ENCODE results near the gene PACRGL.
"Not testable (repeated sequence)": the region's sequence is repeated elsewhere in the genome, so short reads cannot be mapped to it uniquely, and the experiment has no call there.

PACRGL gene

GRCh38 chr4:20724915-20725314, 24.7 kb downstream of the PACRGL start:
- no peak for DNase-seq

DNA sequence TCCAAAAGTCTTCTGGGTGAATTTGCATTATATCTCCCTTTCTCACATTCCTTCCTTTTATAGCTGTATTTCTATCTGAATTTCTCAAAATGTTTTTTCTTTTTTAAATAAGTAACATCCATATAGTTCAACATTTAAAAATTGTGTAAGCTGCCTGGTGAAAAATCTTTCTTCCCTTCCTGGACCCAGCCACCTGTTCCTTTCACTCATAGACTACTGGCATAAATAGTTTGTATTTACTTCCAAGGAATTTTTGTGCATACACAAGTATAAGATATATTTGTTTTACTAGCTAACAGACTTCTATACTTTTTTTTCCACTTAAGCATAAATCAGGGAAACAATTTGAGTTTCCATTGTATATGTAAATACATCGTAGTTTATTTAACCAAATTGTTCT, 35.7 kb downstream of the PACRGL start:
- no peak for DNase-seq

- DNase-seq = not testable (repeated sequence)
These were observed 45.7 kb downstream of the PACRGL start for GRCh38 chr4:20746000-20746399.

GRCh38 chr4:20752641-20753040, 52.4 kb downstream of the PACRGL start:
- no peak for DNase-seq

DNA sequence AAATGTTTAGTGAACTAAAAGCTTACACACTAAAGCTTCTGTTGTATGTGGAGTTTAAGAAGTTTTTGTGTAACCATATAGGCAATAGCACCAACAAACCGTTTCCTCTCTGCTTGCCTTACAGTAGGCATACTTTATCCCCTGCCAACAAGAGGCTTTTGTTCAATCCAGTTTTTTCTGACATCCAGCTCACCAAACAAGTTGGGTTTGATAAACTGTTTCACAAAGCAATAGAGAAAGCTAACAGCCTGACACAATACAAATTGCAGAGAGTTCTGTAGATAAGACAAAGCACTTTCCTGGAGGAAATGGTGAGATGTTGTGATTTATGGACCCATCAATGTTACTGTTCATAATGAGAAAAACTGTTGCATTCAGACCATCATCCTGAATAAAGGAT, 53.8 kb downstream of the PACRGL start:
- no peak for DNase-seq

DNA sequence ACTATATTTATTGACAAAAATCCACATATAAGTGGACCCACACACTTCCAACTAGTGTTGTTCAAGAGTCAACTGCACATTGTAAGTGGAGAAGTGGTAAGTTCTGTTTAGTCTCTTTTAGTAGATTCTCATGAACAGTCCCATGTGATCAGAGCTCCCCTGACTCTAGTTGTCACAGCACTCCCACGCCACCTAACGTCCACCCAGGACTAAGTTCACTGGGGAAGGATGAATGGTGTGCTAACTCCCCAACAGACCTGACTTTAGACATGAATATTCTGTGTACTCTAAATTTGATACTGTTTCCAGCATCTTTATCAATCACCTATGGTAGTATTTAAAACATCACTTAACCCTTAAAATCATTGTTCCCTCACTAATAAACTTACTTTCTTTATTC, 59.8 kb downstream of the PACRGL start:
- no peak for DNase-seq

GRCh38 chr4:20761382-20761781, 61.1 kb downstream of the PACRGL start:
- no peak for DNase-seq

DNA sequence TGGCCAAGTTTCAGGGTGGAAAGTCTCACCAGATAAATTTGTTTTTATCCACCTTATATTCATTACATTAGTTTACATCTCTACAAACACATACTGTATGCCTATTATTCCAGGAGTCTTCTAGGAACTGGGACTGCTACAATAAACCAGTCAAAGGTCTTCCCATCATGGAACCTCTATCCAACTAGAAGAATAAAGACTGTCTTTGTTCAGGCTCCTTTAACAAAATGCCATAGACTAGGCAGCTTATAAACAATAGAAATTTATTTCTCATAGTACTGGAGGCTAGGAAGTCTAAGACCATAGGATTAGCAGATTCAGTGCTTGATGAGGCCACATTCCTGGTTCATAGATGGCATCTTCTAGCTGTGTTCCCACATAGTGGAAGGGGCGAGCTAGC, 61.6 kb downstream of the PACRGL start:
- no peak for DNase-seq

GRCh38 chr4:20764366-20764992, 64.2 kb downstream of the PACRGL start:
- DNase-seq = no peak

DNA sequence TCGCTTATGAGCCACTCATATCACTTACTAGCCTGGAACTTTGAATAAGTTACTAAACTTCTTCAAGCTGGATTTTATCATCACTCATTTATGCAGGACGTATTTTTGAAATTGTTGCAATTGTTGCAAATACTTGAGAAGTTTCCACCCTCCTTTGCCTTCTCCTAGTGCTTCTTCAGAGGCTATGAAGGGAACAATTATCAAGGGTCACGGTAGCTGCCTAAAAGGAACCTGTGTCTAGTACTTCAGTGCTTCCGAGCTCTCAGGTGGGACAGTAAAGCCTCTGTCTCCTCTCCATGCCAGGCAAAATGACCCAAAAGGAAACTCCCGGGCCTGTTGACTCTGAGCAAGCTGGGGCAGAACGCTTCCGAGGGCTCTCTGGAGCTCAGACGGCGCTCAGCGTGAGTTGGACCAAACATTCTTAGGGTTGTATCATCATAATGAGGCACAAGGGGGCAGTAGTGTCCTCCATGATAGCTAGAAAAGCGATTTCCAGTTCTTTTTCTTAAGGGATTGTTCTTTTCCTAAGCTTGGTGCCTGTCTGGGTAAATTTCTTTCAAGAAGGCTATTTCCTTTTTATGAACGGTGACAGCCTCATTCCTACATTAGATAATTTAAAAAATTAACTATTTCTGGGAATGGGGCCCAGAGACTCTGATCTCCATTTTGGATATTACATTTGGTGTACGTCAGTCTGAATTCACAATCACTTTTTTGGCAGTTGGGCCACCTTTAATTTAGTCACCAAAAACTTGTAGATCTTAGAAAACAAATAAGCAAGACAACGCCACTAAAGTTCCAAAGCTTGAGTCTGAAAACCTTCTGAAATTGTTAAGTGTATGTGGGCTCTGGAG, 73.1 kb downstream of the PACRGL start:
- DNase-seq = peak in 10 of 14 donors; percentile 1 to 65 (median 9)

DNA sequence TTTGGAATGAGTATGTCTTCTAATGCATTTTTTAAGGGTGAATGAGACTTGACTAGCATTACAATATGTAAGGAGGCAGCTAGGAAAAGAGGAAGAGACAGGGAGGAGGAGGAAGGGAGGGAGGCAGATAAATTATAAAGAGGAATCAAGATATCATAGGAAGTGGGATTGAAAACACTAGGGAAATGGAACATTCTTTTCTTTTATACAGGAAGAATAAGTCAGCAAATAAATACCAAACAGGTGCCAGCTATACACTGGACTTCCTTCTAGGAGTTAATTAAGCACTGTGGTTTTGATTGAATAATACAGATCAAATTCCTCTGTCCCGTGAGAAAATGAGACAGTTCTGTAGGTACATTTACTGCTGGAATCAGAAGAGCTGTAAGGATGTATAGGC, 78.6 kb downstream of the PACRGL start:
- no peak for DNase-seq

DNA sequence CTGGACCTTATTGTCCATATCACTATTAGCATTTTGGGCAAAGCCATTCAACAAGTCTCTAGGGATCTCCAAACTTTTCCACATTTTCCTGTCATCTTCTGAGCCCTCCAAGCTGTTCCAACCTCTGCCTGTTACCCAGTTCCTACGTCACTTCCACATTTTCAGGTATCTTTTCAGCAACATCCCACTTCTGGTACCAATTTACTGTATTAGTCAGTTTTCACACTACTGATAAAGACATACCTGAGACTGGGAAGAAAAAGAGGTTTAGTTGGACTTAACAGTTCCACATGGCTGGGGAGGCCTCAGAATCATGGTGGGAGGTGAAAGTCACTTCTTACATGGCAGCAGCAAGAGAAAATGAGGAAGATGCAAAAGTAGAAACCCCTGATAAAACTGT, 82.9 kb downstream of the PACRGL start:
- not testable (repeated sequence) for DNase-seq

DNA sequence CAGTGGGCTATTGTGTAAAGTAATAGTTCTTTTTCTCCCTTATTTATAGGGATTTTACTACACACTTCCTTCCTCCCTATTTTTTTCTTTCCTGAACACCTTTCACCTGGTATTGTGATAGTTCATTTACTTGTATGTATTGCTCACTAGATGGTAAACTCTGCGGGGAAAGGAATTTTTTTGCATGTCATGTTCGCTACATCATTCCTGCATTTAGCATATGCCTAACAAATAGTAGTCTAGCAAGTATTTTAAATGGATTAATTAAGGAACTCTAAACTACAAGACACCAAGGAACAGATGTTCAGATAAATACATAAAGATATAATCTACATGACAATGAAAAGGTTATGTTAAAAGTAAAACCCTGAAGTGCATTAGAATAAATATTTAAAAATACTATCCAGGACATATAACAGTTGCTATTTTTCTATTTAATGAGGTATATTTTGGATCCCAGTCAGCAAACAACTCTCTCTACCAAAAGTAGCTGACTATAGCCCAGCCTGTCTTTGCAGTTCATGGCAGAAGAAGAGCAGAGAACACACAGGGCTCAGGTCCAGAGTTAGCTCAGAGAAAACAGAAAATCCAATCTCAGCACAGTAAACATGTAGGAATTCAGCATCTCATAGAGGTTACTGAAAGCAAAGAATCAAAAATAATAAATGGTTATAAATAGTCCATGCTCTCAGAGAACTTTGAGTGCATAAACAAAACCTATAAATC, 87.8 kb downstream of the PACRGL start:
- no peak for DNase-seq
